Measurements from ENCODE around the gene SMTNL1.

DNA sequence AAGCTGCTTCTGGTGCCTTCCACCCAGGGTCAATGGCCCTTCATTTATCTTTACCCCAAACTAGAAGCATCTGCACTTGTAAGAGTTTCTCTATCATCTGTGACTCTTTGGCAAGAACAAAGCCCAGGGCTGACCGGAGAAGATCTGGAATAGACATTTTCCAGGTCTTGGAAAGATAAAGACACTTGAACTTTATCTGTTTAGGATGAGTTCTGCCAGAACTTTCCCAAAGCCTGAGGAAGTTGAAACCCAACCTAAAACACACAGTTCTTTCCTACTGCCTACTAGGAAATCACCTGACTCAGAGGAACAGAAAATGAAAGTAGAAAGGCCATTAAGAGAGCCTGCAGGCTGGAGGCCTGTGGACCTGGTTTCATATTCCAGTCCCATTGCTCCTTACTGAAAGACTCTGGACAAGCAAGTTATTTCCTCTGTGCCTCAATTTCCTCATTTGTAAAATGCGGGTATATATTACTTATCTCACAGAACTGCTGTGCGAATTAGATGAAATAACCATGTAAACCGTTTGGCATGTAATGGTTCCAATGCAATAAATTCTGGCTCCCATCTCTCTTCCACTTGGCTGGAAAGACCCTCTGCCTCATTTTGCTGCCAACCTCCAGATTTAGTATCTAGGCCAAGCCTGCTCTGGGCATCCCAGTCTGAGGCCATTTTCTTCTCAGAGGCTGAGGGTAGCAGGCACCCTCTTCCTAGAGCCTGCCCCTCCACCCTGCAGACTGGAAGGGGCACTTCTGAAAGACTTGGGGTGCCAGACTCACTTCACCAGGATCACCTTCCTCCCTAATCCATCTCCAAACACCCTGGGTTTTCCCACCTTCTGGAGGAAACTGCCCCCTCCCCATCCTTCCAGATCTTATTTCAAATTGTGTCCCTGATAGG is 28.9 kb downstream of the SMTNL1 start:
- TF ChIP-seq, protein P1, sequence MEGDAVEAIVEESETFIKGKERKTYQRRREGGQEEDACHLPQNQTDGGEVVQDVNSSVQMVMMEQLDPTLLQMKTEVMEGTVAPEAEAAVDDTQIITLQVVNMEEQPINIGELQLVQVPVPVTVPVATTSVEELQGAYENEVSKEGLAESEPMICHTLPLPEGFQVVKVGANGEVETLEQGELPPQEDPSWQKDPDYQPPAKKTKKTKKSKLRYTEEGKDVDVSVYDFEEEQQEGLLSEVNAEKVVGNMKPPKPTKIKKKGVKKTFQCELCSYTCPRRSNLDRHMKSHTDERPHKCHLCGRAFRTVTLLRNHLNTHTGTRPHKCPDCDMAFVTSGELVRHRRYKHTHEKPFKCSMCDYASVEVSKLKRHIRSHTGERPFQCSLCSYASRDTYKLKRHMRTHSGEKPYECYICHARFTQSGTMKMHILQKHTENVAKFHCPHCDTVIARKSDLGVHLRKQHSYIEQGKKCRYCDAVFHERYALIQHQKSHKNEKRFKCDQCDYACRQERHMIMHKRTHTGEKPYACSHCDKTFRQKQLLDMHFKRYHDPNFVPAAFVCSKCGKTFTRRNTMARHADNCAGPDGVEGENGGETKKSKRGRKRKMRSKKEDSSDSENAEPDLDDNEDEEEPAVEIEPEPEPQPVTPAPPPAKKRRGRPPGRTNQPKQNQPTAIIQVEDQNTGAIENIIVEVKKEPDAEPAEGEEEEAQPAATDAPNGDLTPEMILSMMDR (IDR thresholded peaks at IDR 0.05), result no peak
- TF ChIP-seq MXI1 (IDR thresholded peaks at IDR 0.05; ENCODE audit: low read depth, low read length) (no peak), TAF1 (IDR thresholded peaks at IDR 0.05; ENCODE audit: borderline replicate concordance, low read depth, low read length) (no peak), NRF1 (IDR thresholded peaks at IDR 0.05; ENCODE audit: low read depth, low read length) (no peak)

All from SK-N-SH (cell line).